Right lobe of liver (tissue), 6 donors: ENCODE results near the gene ATAD3A. TPM values are rescaled to one million over a fixed set of nuclear protein-coding genes. Genes with fewer than 3 reads are reported as not detected.

Experiments used
- ATAC-seq, 4 donors: fragments of 200-7000 bp; cut with Tn5 transposase; one replicate each; pipeline ENCODE4 v1.9.1; 2020; ENCODE audit warnings: mild to moderate bottlenecking in 4 of 4, moderate library complexity in 4 of 4
- DNase-seq, 3 donors: peaks; one replicate each; pipeline ENCODE4 v3.0.0-alpha.2; 2020
- H3K27ac ChIP-seq, 3 donors: fragments of 200-600 bp; one replicate each; pipeline ENCODE4 v1.8.0; 2022
- H3K27me3 ChIP-seq, 2 donors: fragments of 200-600 bp; one replicate each; pipeline ENCODE4 v1.8.0; 2022
- H3K36me3 ChIP-seq, 4 donors: fragments of 200-600 bp; sonication (generic) in 1 of 4; one replicate each; pipeline versions ENCODE4 v1.5.1 to v1.8.0; 2017 to 2022; ENCODE audit warnings: control low read depth in 1 of 4
- H3K4me1 ChIP-seq, 4 donors: fragments of 200-600 bp; sonication (generic) in 1 of 4; one replicate each; pipeline versions ENCODE4 v1.5.1 to v1.8.0; 2017 to 2022; ENCODE audit warnings: control low read depth in 1 of 4
- H3K4me3 ChIP-seq, 3 donors: fragments of 200-600 bp; one replicate each; pipeline ENCODE4 v1.8.0; 2022
- H3K9me3 ChIP-seq, 4 donors: fragments of 200-600 bp; sonication (generic) in 1 of 4; one replicate each; pipeline versions ENCODE4 v1.5.1 to v1.8.0; 2017 to 2022; ENCODE audit warnings: control low read depth in 1 of 4
- POLR2A ChIP-seq: fragments of 450-650 bp; IDR thresholded peaks from one replicate; pipeline ENCODE4 v1.6.1; 2017; ENCODE audit warnings: antibody characterized with exemption, mild to moderate bottlenecking
- WGBS: methylation state at CpG from one replicate; pipeline ENCODE4 v1.1.6; 2018; ENCODE audit warnings: low coverage, low lambda C conversion rate; ENCODE audit not compliant: insufficient coverage; ENCODE audit errors: missing lambda C conversion rate; 5-methylcytosine and 5-hydroxymethylcytosine counted together
- intact Hi-C, 2 donors: fragments of 100-400 bp; cut with DNase I; formaldehyde crosslinking; loops; one replicate each; pipeline versions ENCODE4 v1.11.2 to v1.14.1; 2022
- total RNA-seq, 6 experiments: library from RNA; depleted of rRNA in 2 of 6; stranded (reverse); fragments of >200 nt in 2 of 6; fragmentation: NEBNext Ultra II Directional in 3 of 6; extraction: Animal tissue kit (Norgen Biotek cat#: 25700) in 3 of 6; gene quantifications; one replicate each; pipeline versions ENCODE4 v1.1.0 to v1.2.4, GENCODE V29; 2016 to 2023
- TF ChIP-seq, protein P1 (sequence below), 4 donors: fragments of 200-600 bp in 3 of 4; fragments of 450-650 bp in 1 of 4; IDR thresholded peaks; one replicate each; pipeline versions ENCODE4 v1.5.1 to v1.8.0; 2016 to 2022; ENCODE audit warnings: antibody characterized with exemption in 4 of 4, mild to moderate bottlenecking in 2 of 4
- donor health status: DM: no; HTN: yes; CAD: no.
- donor health status: DM: no; HTN: no; CAD: no.
- donor health status: DM: no; HTN: no; CAD: no.
- donor health status: DM: no; HTN: yes; CAD: no.
- donor health status: DM: no; HTN: yes; CAD: no.

Gene ATAD3A
- total RNA-seq, 6 experiments from 2014 or later: 10.8 to 31.7 (median 13.1) TPM

- DNase-seq (peak in 1 of 3 donors; percentile 51), ATAC-seq (no peak)
- TF ChIP-seq, protein P1, sequence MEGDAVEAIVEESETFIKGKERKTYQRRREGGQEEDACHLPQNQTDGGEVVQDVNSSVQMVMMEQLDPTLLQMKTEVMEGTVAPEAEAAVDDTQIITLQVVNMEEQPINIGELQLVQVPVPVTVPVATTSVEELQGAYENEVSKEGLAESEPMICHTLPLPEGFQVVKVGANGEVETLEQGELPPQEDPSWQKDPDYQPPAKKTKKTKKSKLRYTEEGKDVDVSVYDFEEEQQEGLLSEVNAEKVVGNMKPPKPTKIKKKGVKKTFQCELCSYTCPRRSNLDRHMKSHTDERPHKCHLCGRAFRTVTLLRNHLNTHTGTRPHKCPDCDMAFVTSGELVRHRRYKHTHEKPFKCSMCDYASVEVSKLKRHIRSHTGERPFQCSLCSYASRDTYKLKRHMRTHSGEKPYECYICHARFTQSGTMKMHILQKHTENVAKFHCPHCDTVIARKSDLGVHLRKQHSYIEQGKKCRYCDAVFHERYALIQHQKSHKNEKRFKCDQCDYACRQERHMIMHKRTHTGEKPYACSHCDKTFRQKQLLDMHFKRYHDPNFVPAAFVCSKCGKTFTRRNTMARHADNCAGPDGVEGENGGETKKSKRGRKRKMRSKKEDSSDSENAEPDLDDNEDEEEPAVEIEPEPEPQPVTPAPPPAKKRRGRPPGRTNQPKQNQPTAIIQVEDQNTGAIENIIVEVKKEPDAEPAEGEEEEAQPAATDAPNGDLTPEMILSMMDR (IDR thresholded peaks at IDR 0.05): no peak
- TF ChIP-seq POLR2A: no peak
- H3K4me3 ChIP-seq: no peak overlapping the region
- H3K27ac ChIP-seq: no peak overlapping the region
- peaks cover 0 to 5% (median 0%) of the 10 kb centered on the region in 4 donors for H3K4me1 ChIP-seq
- intact Hi-C loops: no loop called here
- no peaks in the 10 kb centered on the region for H3K27me3 ChIP-seq
- WGBS: no CpG with 5 or more reads among the region's 23 CpGs
- H3K36me3 ChIP-seq: peaks cover 0 to 18% (median 0%) of the 10 kb centered on the region in 4 donors
- no peaks in the 10 kb centered on the region for H3K9me3 ChIP-seq
Observed at GRCh38 chr1:1538334-1538733, 26.4 kb downstream of the ATAD3A start.

- H3K4me1 ChIP-seq: peaks cover 0 to 5% (median 0%) of the 10 kb centered on the region in 4 donors
- H3K4me3 ChIP-seq: no peak overlapping the region
- DNase-seq: no peak
- H3K27me3 ChIP-seq: no peaks in the 10 kb centered on the region
- H3K9me3 ChIP-seq: no peaks in the 10 kb centered on the region
- peaks cover 0 to 18% (median 0%) of the 10 kb centered on the region in 4 donors for H3K36me3 ChIP-seq
- no peak overlapping the region for H3K27ac ChIP-seq
- no CpG with 5 or more reads among the region's 18 CpGs for WGBS
- no peak for ATAC-seq
- TF ChIP-seq, protein P1 (IDR thresholded peaks at IDR 0.05): no peak
- TF ChIP-seq POLR2A: no peak
- intact Hi-C loops: no loop called here
Observed at GRCh38 chr1:1538989-1539309, 27.0 kb downstream of the ATAD3A start.

- peaks cover 0 to 18% (median 0%) of the 10 kb centered on the region in 4 donors for H3K36me3 ChIP-seq
- H3K9me3 ChIP-seq: no peaks in the 10 kb centered on the region
- H3K27me3 ChIP-seq: no peaks in the 10 kb centered on the region
- no peak overlapping the region for H3K27ac ChIP-seq
- 29% methylated on average over 35 of the region's 66 CpGs for WGBS
- H3K4me1 ChIP-seq: peaks cover 0 to 5% (median 0%) of the 10 kb centered on the region in 4 donors
- ATAC-seq (no peak), DNase-seq (peak in 1 of 3 donors; percentile 54)
- TF ChIP-seq, protein P1 (IDR thresholded peaks at IDR 0.05): no peak
- TF ChIP-seq POLR2A: no peak
- intact Hi-C loops: no loop called here
- H3K4me3 ChIP-seq: peak overlapping the region in 2 of 3 donors; percentile 18 to 44
Observed at GRCh38 chr1:1539310-1540089, 27.5 kb downstream of the ATAD3A start.

DNA sequence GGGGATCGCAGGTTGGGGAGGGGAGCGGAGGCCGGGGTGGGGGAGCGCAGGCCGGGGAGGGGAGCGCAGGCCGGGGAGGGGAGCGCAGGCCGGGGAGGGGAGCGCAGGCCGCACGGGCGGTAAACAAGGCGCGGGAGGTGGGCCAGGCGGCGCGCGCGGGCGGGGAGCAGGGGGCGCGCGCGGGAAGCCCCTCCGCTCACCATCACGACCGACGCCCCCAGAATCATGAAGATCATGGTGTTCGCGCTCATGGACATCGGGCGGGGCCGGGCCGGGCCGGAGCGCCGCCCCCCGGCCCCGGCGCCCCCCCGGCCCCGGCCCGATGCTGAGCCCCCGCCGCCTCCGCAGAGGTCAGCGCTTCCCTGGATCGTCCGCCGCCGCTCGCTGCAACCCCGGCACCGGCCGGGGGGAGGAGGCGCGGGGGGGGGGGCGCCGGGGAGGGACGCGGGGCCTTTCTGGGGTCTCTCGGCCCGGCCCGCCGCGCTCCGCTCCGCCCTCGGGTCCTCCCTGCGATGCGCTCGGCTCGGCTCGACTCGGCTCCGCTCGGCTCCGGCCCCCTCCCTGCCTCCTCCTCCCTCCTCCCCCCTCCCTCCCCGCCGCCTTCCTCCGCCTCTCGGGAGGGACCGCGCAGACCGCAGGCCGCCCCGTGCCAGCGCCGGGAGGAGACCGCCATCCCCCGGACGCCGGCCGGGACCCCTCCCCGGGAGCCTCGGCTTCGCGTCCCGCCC, 28.3 kb downstream of the ATAD3A start, which contains the start of gene TMEM240:
Gene TMEM240 (minus strand): TSS at position 535 of the 728 bp plus-strand sequence. CDS start 278 bp downstream, at position 257.
- peak in 3 of 4 donors; percentile 39 to 71 (median 42) for ATAC-seq
- WGBS: 3% methylated on average over 5 of the region's 100 CpGs
- TF ChIP-seq, protein P1 (IDR thresholded peaks at IDR 0.05): no peak
- no peak for TF ChIP-seq POLR2A

More for the DNA sequence above, 28.3 kb downstream of the ATAD3A start, which contains the start of gene TMEM240:
- Histone ChIP-seq H3K4me3 (peak within 1 kb of the TSS; percentile 12 to 44 (median 18)), H3K36me3 (peaks cover 0 to 18% (median 0%) of the 10 kb centered on the region in 4 donors), H3K4me1 (peaks cover 0 to 5% (median 0%) of the 10 kb centered on the region in 4 donors), H3K27me3 (no peaks in the 10 kb centered on the region), H3K27ac (no peak within 1 kb of the TSS), H3K9me3 (no peaks in the 10 kb centered on the region)
- intact Hi-C loops: no loop called here
- peak; percentile 62 to 66 (median 65) for DNase-seq
